Endothelial cell of umbilical vein (primary cell): ENCODE results near the gene SLC38A8. TPM values are rescaled to one million over a fixed set of nuclear protein-coding genes. Genes with fewer than 3 reads are reported as not detected.

Source experiments
- BruUV-seq: library from RNA; stranded (reverse); fragments of 400-500 nt; replicated peaks from 2 replicates; lab custom pipeline; 2021; lab: Mats Ljungman, UMichigan
- CTCF ChIA-PET: fragments of 300-600, 350-600 bp; sonication (Branson Sonifier 250); formaldehyde crosslinking; loops from one replicate; lab custom pipeline; 2021; ENCODE audit warnings: antibody characterized with exemption, inconsistent platforms; lab: Charles Lee
- POLR2A ChIA-PET: fragments of 300-600, 350-600 bp; sonication (Branson Sonifier 250); formaldehyde crosslinking; loops from one replicate; lab custom pipeline; 2021; ENCODE audit warnings: antibody characterized with exemption, inconsistent platforms; lab: Charles Lee
- DNase-seq: peaks from one replicate; pipeline ENCODE4 v3.0.0-alpha.2; 2011; ENCODE audit warnings: low read depth, low spot score
- FAIRE-seq: peaks from 2 replicates; lab custom pipeline; 2011; peaks lifted over from hg19 to GRCh38; lab: Jason Lieb, UNC
- H2AFZ ChIP-seq: 2 replicates; pipeline ENCODE4 v1.6.0; 2012; ENCODE audit warnings: low read depth, low read length, control low read depth, inconsistent platforms
- H3K27ac ChIP-seq: 2 replicates; pipeline ENCODE4 v1.5.1; 2011; ENCODE audit warnings: low read depth, mild to moderate bottlenecking, control low read depth, low read length, moderate library complexity; ENCODE audit not compliant: insufficient read depth
- H3K27me3 ChIP-seq, 2 experiments: 2 replicates each; pipeline versions ENCODE4 v1.6.0 to v1.6.1; 2011; ENCODE audit warnings: low read length in 2 of 2, mixed read lengths in 1 of 2; ENCODE audit not compliant: control insufficient read depth in 2 of 2, insufficient read depth in 2 of 2
- H3K36me3 ChIP-seq, 2 experiments: 2 replicates in 1 of 2; 3 replicates in 1 of 2; pipeline ENCODE4 v1.5.1; 2011; ENCODE audit warnings: low read length in 2 of 2, mild to moderate bottlenecking in 1 of 2, moderate library complexity in 1 of 2; ENCODE audit not compliant: control insufficient read depth in 2 of 2, insufficient read depth in 2 of 2; ENCODE audit errors: extremely low read depth in 1 of 2
- H3K4me1 ChIP-seq: 3 replicates; pipeline ENCODE4 v1.5.1; 2011; ENCODE audit warnings: mild to moderate bottlenecking, low read length; ENCODE audit not compliant: control insufficient read depth, insufficient read depth; ENCODE audit errors: extremely low read depth
- H3K4me2 ChIP-seq: 2 replicates; pipeline ENCODE4 v1.6.1; 2011; ENCODE audit warnings: low read length, control low read depth, mixed read lengths; ENCODE audit not compliant: insufficient read depth
- H3K4me3 ChIP-seq, 3 experiments: fragments of 200-600 bp in 1 of 3; sonication (generic), shearing (Covaris generic) in 1 of 3; replicated peaks in 1 of 3; 2 replicates each; pipeline ENCODE4 v1.5.1; 2011 to 2016; ENCODE audit warnings: control low read depth in 3 of 3, low read length in 3 of 3, mild to moderate bottlenecking in 2 of 3, inconsistent platforms in 1 of 3, low read depth in 1 of 3, moderate library complexity in 1 of 3; ENCODE audit not compliant: insufficient read depth in 1 of 3
- H3K79me2 ChIP-seq: 2 replicates; pipeline ENCODE4 v1.6.0; 2012; ENCODE audit warnings: low read length, inconsistent platforms; ENCODE audit not compliant: control insufficient read depth, insufficient read depth
- H3K9ac ChIP-seq: replicated peaks from 2 replicates; pipeline ENCODE3; 2011; ENCODE audit warnings: low read length, control low read depth; ENCODE audit not compliant: insufficient read depth; ENCODE audit errors: extremely low read depth
- H3K9me1 ChIP-seq: replicated peaks from 3 replicates; pipeline ENCODE4 v1.6.0; 2011; ENCODE audit warnings: mild to moderate bottlenecking, low read length; ENCODE audit not compliant: control insufficient read depth, insufficient read depth; ENCODE audit errors: extremely low read depth
- H3K9me3 ChIP-seq: replicated peaks from 2 replicates; pipeline ENCODE4 v1.5.1; 2012; ENCODE audit warnings: low read length, inconsistent platforms; ENCODE audit not compliant: control insufficient read depth, insufficient read depth
- H4K20me1 ChIP-seq: replicated peaks from 2 replicates; pipeline ENCODE3; 2011; ENCODE audit warnings: mild to moderate bottlenecking, low read length; ENCODE audit not compliant: control insufficient read depth, insufficient read depth; ENCODE audit errors: extremely low read depth
- CTCF ChIP-seq, 2 donors: IDR thresholded peaks; 1 replicate in 1 of 2; 2 replicates in 1 of 2; pipeline ENCODE4 v1.5.1; 2011; ENCODE audit warnings: low read length in 2 of 2, mild to moderate bottlenecking in 2 of 2, moderate library complexity in 2 of 2, control low read depth in 1 of 2, inconsistent platforms in 1 of 2, low read depth in 1 of 2; ENCODE audit not compliant: insufficient read depth in 1 of 2; ENCODE audit errors: extremely low read depth in 1 of 2
- EZH2 ChIP-seq: IDR thresholded peaks from 2 replicates; pipeline ENCODE4 v1.6.1; 2012; ENCODE audit warnings: borderline replicate concordance, low read depth, mild to moderate bottlenecking, moderate library complexity, low read length, inconsistent platforms; ENCODE audit not compliant: severe bottlenecking
- FOS ChIP-seq: IDR thresholded peaks from 2 replicates; pipeline ENCODE4 v1.6.1; 2011; ENCODE audit warnings: mild to moderate bottlenecking, low read length, moderate library complexity, borderline replicate concordance; ENCODE audit not compliant: insufficient read depth
- GATA2 ChIP-seq: IDR thresholded peaks from 2 replicates; pipeline ENCODE4 v1.7.0; 2011; ENCODE audit warnings: low read depth, mild to moderate bottlenecking, moderate library complexity, mixed read lengths, low read length; ENCODE audit not compliant: insufficient read length, insufficient read depth
- JUN ChIP-seq: IDR thresholded peaks from 2 replicates; pipeline ENCODE4 v1.6.1; 2011; ENCODE audit warnings: borderline replicate concordance, low read depth; ENCODE audit not compliant: insufficient read length, insufficient read depth
- MAX ChIP-seq: IDR thresholded peaks from 2 replicates; pipeline ENCODE4 v1.6.1; 2011; ENCODE audit not compliant: insufficient read depth, insufficient read length
- MYC ChIP-seq: IDR thresholded peaks from one replicate; pipeline ENCODE4 v1.6.1; 2011; ENCODE audit warnings: mild to moderate bottlenecking, low read depth, low read length
- POLR2A ChIP-seq: IDR thresholded peaks from 2 replicates; pipeline ENCODE4 v1.6.1; 2012; ENCODE audit warnings: low read depth, mild to moderate bottlenecking, control low read depth, low read length
- POLR2AphosphoS5 ChIP-seq: IDR thresholded peaks from 2 replicates; pipeline ENCODE4 v1.6.1; 2012; ENCODE audit warnings: low read depth, mild to moderate bottlenecking, control low read depth, low read length, moderate library complexity; ENCODE audit not compliant: insufficient read depth
- dilution Hi-C: fragments of 300-500 bp; cut with MboI; formaldehyde crosslinking; loops from one replicate; pipeline ENCODE4 v1.15.0; 2019; ENCODE audit warnings: low sequenced_read_pairs; ENCODE audit not compliant: extremely low pct_ligation_motif_present
- intact Hi-C: fragments of 100-400 bp; cut with micrococcal nuclease; formaldehyde crosslinking; loops from one replicate; pipeline ENCODE4 v1.10.0; 2022
- polyA plus RNA-seq, 4 experiments: library from polyadenylated mRNA; depleted of rRNA in 3 of 4; stranded (reverse) in 3 of 4; unstranded in 1 of 4; fragments of >200 nt; gene quantifications; 2 replicates each; pipeline versions ENCODE4 v1.2.1 to v1.2.3, GENCODE V29; 2011 to 2012; ENCODE audit warnings: missing spikeins in 1 of 4
- total RNA-seq: library from RNA; stranded (reverse); gene quantifications from 2 replicates; pipeline ENCODE4 v1.2.3, GENCODE V29; 2021

SLC38A8 gene
- total and polyA plus RNA-seq, 2 donors (not counting 3 experiments of a cell fraction or from before 2014, with no cell fraction given), result not detected

GRCh38 chr16:84053237-84053636 is 10.6 kb upstream of the SLC38A8 start:
- intact Hi-C loops (no loop called here), dilution Hi-C loops (no loop called here)
- H3K9me3 ChIP-seq, result no peaks in the 10 kb centered on the region
- DNase-seq, result no peak
- no peaks in the 10 kb centered on the region for H3K9me1 ChIP-seq
- H3K79me2 ChIP-seq, result no peaks in the 10 kb centered on the region
- CTCF ChIA-PET, result interaction anchor here (0.6 to 1.7 kb wide), 2 partner anchors 97 kb away, joined by 3 to 5 read pairs; no protein-coding TSS in a partner anchor
- BruUV-seq, result no TSS peak
- POLR2A ChIA-PET, result no interaction called here
- H3K4me3 ChIP-seq, result no peak overlapping the region
- no peaks in the 10 kb centered on the region for H3K4me1 ChIP-seq
- H3K9ac ChIP-seq, result no peak overlapping the region
- TF ChIP-seq CTCF (IDR thresholded peaks at IDR 0.05; ENCODE audit: extremely low read depth in 1 of 2, insufficient read depth in 1 of 2, low read depth in 1 of 2, low read length in 2 of 2), result no peak
- TF ChIP-seq POLR2A, result no peak
- no peak for TF ChIP-seq MYC
- no peak for TF ChIP-seq POLR2AphosphoS5
- no peak for TF ChIP-seq EZH2
- no peak for TF ChIP-seq MAX
- no peak for TF ChIP-seq GATA2
- TF ChIP-seq JUN, result no peak
- no peak for TF ChIP-seq FOS
- no peak overlapping the region for H3K27ac ChIP-seq
- no peak overlapping the region for H2AFZ ChIP-seq
- peaks cover 6 to 34% of the 10 kb centered on the region in 2 experiments for H3K36me3 ChIP-seq
- H4K20me1 ChIP-seq, result no peaks in the 10 kb centered on the region
- FAIRE-seq, result no peak
- no peaks in the 10 kb centered on the region for H3K27me3 ChIP-seq
- H3K4me2 ChIP-seq, result no peak overlapping the region
